Measurements from ENCODE around the gene ZCRB1.
"Not testable (repeated sequence)": the region's sequence is repeated elsewhere in the genome, so short reads cannot be mapped to it uniquely, and the experiment has no call there.

The ZCRB1 gene

GRCh38 chr12:42332301-42333285, 6.7 kb upstream of the ZCRB1 start:
- no peak overlapping the region for H3K27ac ChIP-seq
- no peak for DNase-seq (ENCODE audit: low read depth, low spot score)

GRCh38 chr12:42330097-42330496, 4.2 kb upstream of the ZCRB1 start:
- H3K27ac ChIP-seq; DNase-seq (ENCODE audit: low read depth, low spot score): not testable (repeated sequence)

- no peak for DNase-seq (ENCODE audit: low read depth, low spot score)
- H3K27ac ChIP-seq = peak overlapping the region; percentile 75
Measured at GRCh38 chr12:42327227-42327590, 1.3 kb upstream of the ZCRB1 start.

GRCh38 chr12:42326541-42327226, 790 bp upstream of the ZCRB1 start:
- DNase-seq (ENCODE audit: low read depth, low spot score) = no peak
- H3K27ac ChIP-seq = peak overlapping the region; percentile 75

- H3K27ac ChIP-seq = peak overlapping the region; percentile 75
- no peak for DNase-seq (ENCODE audit: low read depth, low spot score)
Measured at GRCh38 chr12:42325326-42325652, 605 bp downstream of the ZCRB1 start.

- H3K27ac ChIP-seq = no peak overlapping the region
- no peak for DNase-seq (ENCODE audit: low read depth, low spot score)
Measured at GRCh38 chr12:42323856-42324255, 2.0 kb downstream of the ZCRB1 start.

GRCh38 chr12:42322567-42322966, 3.3 kb downstream of the ZCRB1 start:
- H3K27ac ChIP-seq = no peak overlapping the region
- DNase-seq (ENCODE audit: low read depth, low spot score) = no peak

GRCh38 chr12:42320796-42321195, 5.1 kb downstream of the ZCRB1 start:
- no peak for DNase-seq (ENCODE audit: low read depth, low spot score)
- no peak overlapping the region for H3K27ac ChIP-seq

- no peak overlapping the region for H3K27ac ChIP-seq
- no peak for DNase-seq (ENCODE audit: low read depth, low spot score)
Measured at GRCh38 chr12:42315108-42315507, 10.8 kb downstream of the ZCRB1 start.

GRCh38 chr12:42309996-42310395, 15.9 kb downstream of the ZCRB1 start:
- no peak overlapping the region for H3K27ac ChIP-seq
- DNase-seq (ENCODE audit: low read depth, low spot score) = no peak

GRCh38 chr12:42308390-42308789, 17.5 kb downstream of the ZCRB1 start:
- no peak for DNase-seq (ENCODE audit: low read depth, low spot score)
- no peak overlapping the region for H3K27ac ChIP-seq

GRCh38 chr12:42306297-42306696, 19.6 kb downstream of the ZCRB1 start:
- no peak overlapping the region for H3K27ac ChIP-seq
- DNase-seq (ENCODE audit: low read depth, low spot score) = no peak

- no peak overlapping the region for H3K27ac ChIP-seq
- DNase-seq (ENCODE audit: low read depth, low spot score) = peak; percentile 58
Measured at GRCh38 chr12:42299392-42300308, 26.2 kb downstream of the ZCRB1 start.

GRCh38 chr12:42298887-42299286, 27.0 kb downstream of the ZCRB1 start:
- no peak overlapping the region for H3K27ac ChIP-seq
- no peak for DNase-seq (ENCODE audit: low read depth, low spot score)

- no peak overlapping the region for H3K27ac ChIP-seq
- DNase-seq (ENCODE audit: low read depth, low spot score) = no peak
Measured at GRCh38 chr12:42296503-42297109, 29.3 kb downstream of the ZCRB1 start.

GRCh38 chr12:42291680-42292079, 34.2 kb downstream of the ZCRB1 start:
- H3K27ac ChIP-seq = no peak overlapping the region
- no peak for DNase-seq (ENCODE audit: low read depth, low spot score)

- H3K27ac ChIP-seq = no peak overlapping the region
- no peak for DNase-seq (ENCODE audit: low read depth, low spot score)
Measured at GRCh38 chr12:42288544-42288943, 37.4 kb downstream of the ZCRB1 start.

- no peak for DNase-seq (ENCODE audit: low read depth, low spot score)
- H3K27ac ChIP-seq = no peak overlapping the region
Measured at GRCh38 chr12:42286741-42287140, 39.2 kb downstream of the ZCRB1 start.

- DNase-seq (ENCODE audit: low read depth, low spot score) = no peak
- no peak overlapping the region for H3K27ac ChIP-seq
Measured at GRCh38 chr12:42285431-42285830, 40.5 kb downstream of the ZCRB1 start.

- H3K27ac ChIP-seq = no peak overlapping the region
- no peak for DNase-seq (ENCODE audit: low read depth, low spot score)
Measured at GRCh38 chr12:42284876-42285275, 41.0 kb downstream of the ZCRB1 start.

Data from epithelial cell of prostate (primary cell).